GM23248 (cell line): Measurements from ENCODE around the gene ROPN1L.

Experiments used
- EZH2 ChIP-seq: fragments of 200-600 bp; sonication (generic); IDR thresholded peaks from 2 replicates; pipeline ENCODE4 v1.6.1; 2018; ENCODE audit warnings: antibody characterized with exemption, mild to moderate bottlenecking; ENCODE audit not compliant: insufficient read depth, poor library complexity, severe bottlenecking
- EZH2phosphoT487 ChIP-seq: fragments of 200-600 bp; sonication (generic); IDR thresholded peaks from 2 replicates; pipeline ENCODE4 v1.6.1; 2018; ENCODE audit warnings: antibody characterized with exemption, moderate library complexity, mild to moderate bottlenecking, low read depth; ENCODE audit not compliant: insufficient read depth

DNA sequence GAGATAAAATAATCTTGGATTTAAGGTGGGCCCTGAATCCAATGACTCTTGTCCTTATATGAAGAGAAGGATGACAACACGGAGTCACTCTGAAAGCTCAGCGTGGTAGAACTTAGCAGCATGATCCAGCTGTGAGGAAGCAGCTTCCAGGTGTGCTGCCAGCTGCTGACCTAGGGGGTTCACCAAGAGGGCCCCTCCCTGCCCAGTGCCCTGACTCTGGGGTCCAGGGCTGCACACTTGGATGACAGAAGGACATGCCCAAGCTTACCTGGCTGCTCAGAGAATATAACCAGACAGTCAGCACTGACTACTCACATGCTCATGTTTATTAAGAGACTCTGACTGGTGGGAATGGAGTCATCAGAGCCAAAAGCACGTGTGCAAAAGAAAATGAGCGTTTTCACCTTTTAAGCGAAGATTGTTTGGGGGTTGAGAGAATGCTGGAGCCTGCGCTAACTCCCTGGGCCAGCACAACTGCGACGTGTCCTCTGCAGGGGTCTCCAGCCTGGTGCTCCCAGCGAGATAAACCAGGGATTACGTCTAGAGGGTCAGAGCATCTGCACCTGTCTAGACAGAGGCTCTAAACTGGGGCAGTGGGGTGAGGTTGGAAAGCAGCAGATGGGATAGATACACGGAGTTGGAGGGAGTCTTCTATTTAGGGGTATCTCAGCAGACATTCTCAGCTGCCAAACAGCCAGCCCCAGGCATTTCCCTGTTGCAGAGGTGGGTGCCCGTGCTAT, 41.3 kb downstream of the ROPN1L start:
- TF ChIP-seq EZH2 (no peak), EZH2phosphoT487 (no peak)
